ENCODE results near the gene BNIPL.

- TF ChIP-seq GATA2 (IDR thresholded peaks at IDR 0.05; ENCODE audit: low read depth, low read length) (no peak), GATA3 (IDR thresholded peaks at IDR 0.05; ENCODE audit: low read depth, low read length) (no peak)
Measured at GRCh38 chr1:151065089-151065645, 28.8 kb downstream of the BNIPL start.

Data from SH-SY5Y (cell line).